AG10803 (cell line): Measurements from ENCODE around the gene YLPM1.
A peak's percentile ranks its signal among the peaks of the same experiment; 100 is the strongest.

Experiments used
- DNase-seq: peaks from one replicate; pipeline ENCODE4 v3.0.0; 2010; ENCODE audit warnings: low read depth
- H3K4me3 ChIP-seq: 2 replicates; pipeline ENCODE4 v1.5.1; 2011; ENCODE audit warnings: mild to moderate bottlenecking, low read length, control low read depth
- TF ChIP-seq, protein P1 (sequence below): conservative IDR thresholded peaks from 2 replicates; pipeline ENCODE4 v1.5.1; 2011; ENCODE audit warnings: mild to moderate bottlenecking, low read length, control low read depth, inconsistent platforms

YLPM1 gene

DNA sequence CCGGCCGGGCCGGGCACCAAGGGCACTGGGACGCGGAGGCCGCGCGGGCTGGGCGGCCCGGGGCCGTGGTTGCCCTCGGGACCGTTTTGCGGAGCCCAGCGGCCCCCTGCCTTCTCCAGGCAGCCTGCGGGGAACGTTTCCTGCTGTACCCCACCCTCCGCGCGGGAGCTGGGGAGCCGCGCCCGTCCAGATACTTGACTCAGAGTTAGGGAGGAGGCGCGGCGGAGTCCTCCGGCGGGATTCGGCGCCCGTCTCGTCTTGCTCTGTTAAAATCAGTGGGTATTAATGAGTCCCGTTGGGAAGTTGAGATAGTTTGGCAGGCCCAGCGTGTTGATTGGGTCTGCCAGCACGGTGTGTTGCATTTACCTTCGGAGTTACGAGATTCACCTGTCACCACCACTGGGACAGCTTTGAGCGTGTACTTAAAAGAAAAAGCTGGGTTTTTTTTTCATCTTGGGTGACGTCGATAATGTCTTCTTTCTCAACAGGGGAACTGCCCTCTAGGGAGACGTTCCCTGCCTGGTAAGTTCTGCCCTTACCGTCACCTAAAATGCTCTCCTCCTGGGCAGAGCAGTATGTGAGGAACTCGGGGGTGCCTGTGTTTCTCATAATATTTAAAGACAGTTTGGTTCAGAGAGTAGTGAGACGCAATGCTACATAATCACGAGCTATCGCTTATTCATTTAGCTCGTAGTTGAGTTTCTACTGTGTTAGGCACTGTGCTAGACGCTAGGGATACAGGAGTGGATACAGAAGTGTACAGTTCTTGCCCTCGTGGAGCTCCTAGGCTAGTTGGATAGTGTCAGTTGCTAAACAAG is 119.2 kb downstream of the YLPM1 start:
- TF ChIP-seq, protein P1, sequence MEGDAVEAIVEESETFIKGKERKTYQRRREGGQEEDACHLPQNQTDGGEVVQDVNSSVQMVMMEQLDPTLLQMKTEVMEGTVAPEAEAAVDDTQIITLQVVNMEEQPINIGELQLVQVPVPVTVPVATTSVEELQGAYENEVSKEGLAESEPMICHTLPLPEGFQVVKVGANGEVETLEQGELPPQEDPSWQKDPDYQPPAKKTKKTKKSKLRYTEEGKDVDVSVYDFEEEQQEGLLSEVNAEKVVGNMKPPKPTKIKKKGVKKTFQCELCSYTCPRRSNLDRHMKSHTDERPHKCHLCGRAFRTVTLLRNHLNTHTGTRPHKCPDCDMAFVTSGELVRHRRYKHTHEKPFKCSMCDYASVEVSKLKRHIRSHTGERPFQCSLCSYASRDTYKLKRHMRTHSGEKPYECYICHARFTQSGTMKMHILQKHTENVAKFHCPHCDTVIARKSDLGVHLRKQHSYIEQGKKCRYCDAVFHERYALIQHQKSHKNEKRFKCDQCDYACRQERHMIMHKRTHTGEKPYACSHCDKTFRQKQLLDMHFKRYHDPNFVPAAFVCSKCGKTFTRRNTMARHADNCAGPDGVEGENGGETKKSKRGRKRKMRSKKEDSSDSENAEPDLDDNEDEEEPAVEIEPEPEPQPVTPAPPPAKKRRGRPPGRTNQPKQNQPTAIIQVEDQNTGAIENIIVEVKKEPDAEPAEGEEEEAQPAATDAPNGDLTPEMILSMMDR = no peak
- peak overlapping the region; percentile 92 for H3K4me3 ChIP-seq
- peak; percentile 52 for DNase-seq
